ENCODE measurements around the gene ZNF292. TPM values are rescaled to one million over a fixed set of nuclear protein-coding genes. Genes with fewer than 3 reads are reported as not detected.

ZNF292 gene
- total and polyA plus RNA-seq, 2 donors (not counting 1 experiment from before 2014, with no cell fraction given) = 10.1 to 84.1 TPM

DNA sequence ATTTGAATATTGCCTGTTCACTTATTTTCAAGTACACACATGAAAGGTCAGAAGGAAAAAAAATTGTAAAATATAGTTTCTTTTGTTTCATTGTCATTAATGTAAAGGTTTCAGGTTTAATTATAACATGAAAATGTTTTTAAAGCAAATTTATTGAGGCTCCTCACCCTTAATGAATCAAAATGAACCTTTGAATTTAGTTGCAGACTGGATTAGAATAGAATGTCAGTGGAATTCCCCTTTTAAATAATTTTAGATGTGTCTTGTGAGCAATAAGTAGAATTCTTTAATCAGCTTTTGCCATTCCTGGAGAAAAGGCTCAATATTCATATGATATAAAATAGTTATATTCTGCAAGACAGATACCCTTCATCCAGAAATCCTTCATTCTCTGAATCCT, 96.4 kb downstream of the ZNF292 start:
- H3K9me3 Mint-ChIP-seq (ENCODE audit: insufficient read depth) = no peaks in the 10 kb centered on the region

DNA sequence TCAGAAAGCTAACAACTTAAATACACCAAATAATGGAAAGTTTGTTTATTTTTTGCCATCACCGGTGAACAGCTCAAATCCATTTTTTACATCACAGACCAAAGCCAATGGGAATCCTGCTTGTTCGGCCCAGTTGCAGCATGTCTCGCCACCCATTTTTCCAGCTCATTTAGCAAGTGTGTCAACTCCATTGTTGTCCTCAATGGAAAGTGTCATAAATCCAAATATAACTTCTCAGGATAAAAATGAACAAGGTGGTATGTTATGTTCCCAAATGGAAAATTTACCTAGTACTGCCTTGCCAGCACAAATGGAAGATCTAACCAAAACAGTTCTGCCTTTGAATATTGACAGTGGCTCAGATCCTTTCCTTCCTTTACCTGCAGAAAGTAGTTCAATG, 101.7 kb downstream of the ZNF292 start:
- Mint-ChIP-seq H3K4me1 (peaks cover 18% of the 10 kb centered on the region), H3K4me3 (no peak overlapping the region), H3K9me3 (ENCODE audit: insufficient read depth) (no peaks in the 10 kb centered on the region), H3K27ac (no peak overlapping the region), H3K27me3 (no peaks in the 10 kb centered on the region)
- H3K27me3 ChIP-seq (replicated peaks in 1 of 4; ENCODE audit: control extremely low read depth in 1 of 4, control insufficient read depth in 3 of 4, insufficient read depth in 4 of 4, low read length in 3 of 4) = no peaks in the 10 kb centered on the region
- WGBS (ENCODE audit: insufficient coverage) = no CpG with 5 or more reads among the region's 3 CpGs
- H3K9me3 ChIP-seq (ENCODE audit: control extremely low read depth in 1 of 3, control insufficient read depth in 2 of 3, insufficient read depth in 1 of 3, low read length in 2 of 3) = no peaks in the 10 kb centered on the region
- H4K20me1 ChIP-seq (ENCODE audit: control insufficient read depth, insufficient read depth, low read length, poor library complexity, severe bottlenecking) = no peaks in the 10 kb centered on the region
- intact Hi-C loops (cut with micrococcal nuclease) = no loop called here
- H2AFZ ChIP-seq (ENCODE audit: insufficient read depth, low read depth, low read length, poor library complexity, severe bottlenecking) = no peak overlapping the region
- H3K4me2 ChIP-seq (replicated peaks; ENCODE audit: low read depth, low read length, poor library complexity, severe bottlenecking) = no peak overlapping the region
- no peak overlapping the region for H3K4me3 ChIP-seq (ENCODE audit: control extremely low read depth in 1 of 5, extremely low read depth in 1 of 5, insufficient read depth in 1 of 5, low read depth in 2 of 5, low read length in 4 of 5)
- H3K4me1 ChIP-seq (ENCODE audit: control insufficient read depth in 2 of 2, insufficient read depth in 2 of 2, low read length in 2 of 2) = no peaks in the 10 kb centered on the region
- no peak for TF ChIP-seq EZH2 (IDR thresholded peaks at IDR 0.05; ENCODE audit: borderline replicate concordance, insufficient read depth, low read depth, low read length, poor library complexity, severe bottlenecking)
- TF ChIP-seq, protein P1, sequence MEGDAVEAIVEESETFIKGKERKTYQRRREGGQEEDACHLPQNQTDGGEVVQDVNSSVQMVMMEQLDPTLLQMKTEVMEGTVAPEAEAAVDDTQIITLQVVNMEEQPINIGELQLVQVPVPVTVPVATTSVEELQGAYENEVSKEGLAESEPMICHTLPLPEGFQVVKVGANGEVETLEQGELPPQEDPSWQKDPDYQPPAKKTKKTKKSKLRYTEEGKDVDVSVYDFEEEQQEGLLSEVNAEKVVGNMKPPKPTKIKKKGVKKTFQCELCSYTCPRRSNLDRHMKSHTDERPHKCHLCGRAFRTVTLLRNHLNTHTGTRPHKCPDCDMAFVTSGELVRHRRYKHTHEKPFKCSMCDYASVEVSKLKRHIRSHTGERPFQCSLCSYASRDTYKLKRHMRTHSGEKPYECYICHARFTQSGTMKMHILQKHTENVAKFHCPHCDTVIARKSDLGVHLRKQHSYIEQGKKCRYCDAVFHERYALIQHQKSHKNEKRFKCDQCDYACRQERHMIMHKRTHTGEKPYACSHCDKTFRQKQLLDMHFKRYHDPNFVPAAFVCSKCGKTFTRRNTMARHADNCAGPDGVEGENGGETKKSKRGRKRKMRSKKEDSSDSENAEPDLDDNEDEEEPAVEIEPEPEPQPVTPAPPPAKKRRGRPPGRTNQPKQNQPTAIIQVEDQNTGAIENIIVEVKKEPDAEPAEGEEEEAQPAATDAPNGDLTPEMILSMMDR (IDR thresholded peaks at IDR 0.05) = no peak
- DNase-seq = no peak
- ChIA-PET POLR2A (no interaction called here), CTCF (no interaction called here)
- no peak overlapping the region for H3K9ac ChIP-seq (ENCODE audit: low read length)
- no peak for ATAC-seq (ENCODE audit: low read depth)
- no peak overlapping the region for H3K27ac ChIP-seq (ENCODE audit: low read length in 2 of 2)
- H3K79me2 ChIP-seq (ENCODE audit: control insufficient read depth, insufficient read depth, low read length) = no peaks in the 10 kb centered on the region
- peaks cover 1 to 36% of the 10 kb centered on the region in 2 experiments for H3K36me3 ChIP-seq (replicated peaks in 1 of 2; ENCODE audit: control extremely low read depth in 1 of 2, control insufficient read depth in 1 of 2, extremely low read depth in 1 of 2, insufficient read depth in 2 of 2, low read length in 1 of 2)

More for the DNA sequence above, 96.4 kb downstream of the ZNF292 start:
- peaks cover 13% of the 10 kb centered on the region for H3K4me1 Mint-ChIP-seq
- peaks cover 15 to 48% of the 10 kb centered on the region in 2 experiments for H3K36me3 ChIP-seq (replicated peaks in 1 of 2; ENCODE audit: control extremely low read depth in 1 of 2, control insufficient read depth in 1 of 2, extremely low read depth in 1 of 2, insufficient read depth in 2 of 2, low read length in 1 of 2)
- ATAC-seq (ENCODE audit: low read depth) (no peak), DNase-seq (no peak)
- no peak overlapping the region for H3K9ac ChIP-seq (ENCODE audit: low read length)
- H4K20me1 ChIP-seq (ENCODE audit: control insufficient read depth, insufficient read depth, low read length, poor library complexity, severe bottlenecking) = no peaks in the 10 kb centered on the region
- H3K4me1 ChIP-seq (ENCODE audit: control insufficient read depth in 2 of 2, insufficient read depth in 2 of 2, low read length in 2 of 2) = no peaks in the 10 kb centered on the region
- H3K4me2 ChIP-seq (replicated peaks; ENCODE audit: low read depth, low read length, poor library complexity, severe bottlenecking) = no peak overlapping the region
- ChIA-PET POLR2A (no interaction called here), CTCF (no interaction called here)
- no peak overlapping the region for H3K4me3 Mint-ChIP-seq
- H3K79me2 ChIP-seq (ENCODE audit: control insufficient read depth, insufficient read depth, low read length) = no peaks in the 10 kb centered on the region
- intact Hi-C loops (cut with micrococcal nuclease) = no loop called here
- TF ChIP-seq, protein P1 (IDR thresholded peaks at IDR 0.05) = no peak
- no peak for TF ChIP-seq EZH2 (IDR thresholded peaks at IDR 0.05; ENCODE audit: borderline replicate concordance, insufficient read depth, low read depth, low read length, poor library complexity, severe bottlenecking)
- H2AFZ ChIP-seq (ENCODE audit: insufficient read depth, low read depth, low read length, poor library complexity, severe bottlenecking) = no peak overlapping the region
- H3K27me3 Mint-ChIP-seq = no peaks in the 10 kb centered on the region
- no peaks in the 10 kb centered on the region for H3K9me3 ChIP-seq (ENCODE audit: control extremely low read depth in 1 of 3, control insufficient read depth in 2 of 3, insufficient read depth in 1 of 3, low read length in 2 of 3)
- no peak overlapping the region for H3K27ac Mint-ChIP-seq
- no peak overlapping the region for H3K4me3 ChIP-seq (ENCODE audit: control extremely low read depth in 1 of 5, extremely low read depth in 1 of 5, insufficient read depth in 1 of 5, low read depth in 2 of 5, low read length in 4 of 5)
- H3K27me3 ChIP-seq (replicated peaks in 1 of 4; ENCODE audit: control extremely low read depth in 1 of 4, control insufficient read depth in 3 of 4, insufficient read depth in 4 of 4, low read length in 3 of 4) = no peaks in the 10 kb centered on the region
- H3K27ac ChIP-seq (ENCODE audit: low read length in 2 of 2) = no peak overlapping the region

Data from B cell (primary cell).